HepG2 (cell line): ENCODE data around the gene DNMT3L. TPM values are rescaled to one million over a fixed set of nuclear protein-coding genes. Genes with fewer than 3 reads are reported as not detected.

ENCODE experiments used
- AHR ChIP-seq: IDR thresholded peaks from 2 replicates; pipeline ENCODE4 v1.6.1; 2018; ENCODE audit warnings: missing genetic modification reagents, missing compliant biosample characterization
- BRD4 ChIP-seq: sonication (generic); formaldehyde crosslinking; IDR thresholded peaks from 2 replicates; pipeline ENCODE4 v1.4.0; 2020; ENCODE audit warnings: missing genetic modification reagents
- ERF ChIP-seq: IDR thresholded peaks from 2 replicates; pipeline ENCODE4 v1.6.1; 2018; ENCODE audit warnings: missing biosample characterization, missing genetic modification reagents
- HNRNPH1 ChIP-seq: fragments of 200-400 bp; formaldehyde crosslinking; optimal IDR thresholded peaks from 2 replicates; pipeline ENCODE3; 2017; ENCODE audit warnings: mild to moderate bottlenecking, low read depth, low read length
- KDM2A ChIP-seq: sonication (generic); formaldehyde crosslinking; IDR thresholded peaks from 2 replicates; pipeline ENCODE4 v1.4.0; 2020; ENCODE audit warnings: low read depth, missing genetic modification reagents, borderline replicate concordance
- NR2F6 ChIP-seq, 2 experiments: IDR thresholded peaks; 2 replicates each; pipeline ENCODE4 v1.6.1; 2016; ENCODE audit warnings: antibody characterized with exemption in 1 of 2, mild to moderate bottlenecking in 1 of 2
- POLR2A ChIP-seq, 2 experiments: IDR thresholded peaks; 2 replicates each; pipeline ENCODE4 v1.6.1; 2011; ENCODE audit warnings: low read depth in 2 of 2, low read length in 2 of 2, mild to moderate bottlenecking in 1 of 2, moderate library complexity in 1 of 2; ENCODE audit not compliant: insufficient read depth in 1 of 2
- SAFB2 ChIP-seq: sonication (generic); formaldehyde crosslinking; IDR thresholded peaks from 2 replicates; pipeline ENCODE4 v1.5.1; 2020; ENCODE audit warnings: missing genetic modification reagents, low read depth, mild to moderate bottlenecking, borderline replicate concordance
- SMAD9 ChIP-seq: sonication (generic); formaldehyde crosslinking; IDR thresholded peaks from 2 replicates; pipeline ENCODE4 v1.5.1; 2020; ENCODE audit warnings: mild to moderate bottlenecking, missing genetic modification reagents
- SPEN ChIP-seq: sonication (generic); formaldehyde crosslinking; IDR thresholded peaks from 2 replicates; pipeline ENCODE4 v1.5.1; 2020; ENCODE audit warnings: low read depth, mild to moderate bottlenecking, missing genetic modification reagents
- TCF12 ChIP-seq, 2 experiments: fragments of 450-650 bp in 1 of 2; sonication (generic) in 1 of 2; formaldehyde crosslinking in 1 of 2; IDR thresholded peaks; 2 replicates each; pipeline versions ENCODE4 v1.6.1 to v1.8.0; 2017 to 2022; ENCODE audit warnings: antibody characterized with exemption in 1 of 2, mild to moderate bottlenecking in 1 of 2, missing genetic modification reagents in 1 of 2, moderate library complexity in 1 of 2
- U2AF1 ChIP-seq: fragments of 200-400 bp; formaldehyde crosslinking; optimal IDR thresholded peaks from 2 replicates; pipeline ENCODE3; 2017; ENCODE audit warnings: mild to moderate bottlenecking, low read depth, low read length
- ZHX2 ChIP-seq, 2 experiments: sonication (generic) in 1 of 2; formaldehyde crosslinking in 1 of 2; IDR thresholded peaks; 2 replicates each; pipeline versions ENCODE4 v1.6.1 to v1.9.0; 2014 to 2022; ENCODE audit warnings: antibody characterized with exemption in 1 of 2, borderline replicate concordance in 1 of 2, inconsistent platforms in 1 of 2, low read depth in 1 of 2, missing genetic modification reagents in 1 of 2
- ZNF263 ChIP-seq: sonication (generic); formaldehyde crosslinking; IDR thresholded peaks from 2 replicates; pipeline ENCODE4 v1.4.0; 2020; ENCODE audit warnings: missing genetic modification reagents
- ZNF770 ChIP-seq: sonication (generic); formaldehyde crosslinking; IDR thresholded peaks from 2 replicates; pipeline ENCODE4 v1.5.0; 2020; ENCODE audit warnings: mild to moderate bottlenecking, missing genetic modification reagents
- polyA plus RNA-seq, 8 experiments: library from polyadenylated mRNA; depleted of rRNA in 3 of 8; stranded (reverse) in 7 of 8; unstranded in 1 of 8; fragments of >200 nt; fragmentation: Illumina TruSeq in 4 of 8; extraction: Trizol in 4 of 8; gene quantifications; 2 replicates each; pipeline versions ENCODE4 v1.2.1 to v1.2.3, GENCODE V29; 2011 to 2016; ENCODE audit warnings: low read depth in 4 of 8, missing spikeins in 1 of 8, mixed read lengths in 1 of 8; ENCODE audit not compliant: insufficient read depth in 1 of 8
- total RNA-seq, 5 experiments: library from RNA; depleted of rRNA; stranded (reverse); fragments of >200 nt; fragmentation: Illumina TruSeq; extraction: Trizol; gene quantifications; 2 replicates each; pipeline ENCODE4 v1.2.3, GENCODE V29; 2016; ENCODE audit warnings: low read depth in 1 of 5
- TF ChIP-seq, protein P1 (sequence below): sonication (generic); formaldehyde crosslinking; IDR thresholded peaks from 2 replicates; pipeline ENCODE4 v1.5.0; 2020; ENCODE audit warnings: mild to moderate bottlenecking, missing genetic modification reagents, moderate library complexity

Gene DNMT3L
- total and polyA plus RNA-seq, 2 of the 13 experiments (the other 11 are each of a cell fraction or from before 2014, with no cell fraction given): 0.75 to 1.7 TPM

GRCh38 chr21:44297525-44298290 lies 36.0 kb upstream of the DNMT3L start (continued):
- TF ChIP-seq, protein P1, sequence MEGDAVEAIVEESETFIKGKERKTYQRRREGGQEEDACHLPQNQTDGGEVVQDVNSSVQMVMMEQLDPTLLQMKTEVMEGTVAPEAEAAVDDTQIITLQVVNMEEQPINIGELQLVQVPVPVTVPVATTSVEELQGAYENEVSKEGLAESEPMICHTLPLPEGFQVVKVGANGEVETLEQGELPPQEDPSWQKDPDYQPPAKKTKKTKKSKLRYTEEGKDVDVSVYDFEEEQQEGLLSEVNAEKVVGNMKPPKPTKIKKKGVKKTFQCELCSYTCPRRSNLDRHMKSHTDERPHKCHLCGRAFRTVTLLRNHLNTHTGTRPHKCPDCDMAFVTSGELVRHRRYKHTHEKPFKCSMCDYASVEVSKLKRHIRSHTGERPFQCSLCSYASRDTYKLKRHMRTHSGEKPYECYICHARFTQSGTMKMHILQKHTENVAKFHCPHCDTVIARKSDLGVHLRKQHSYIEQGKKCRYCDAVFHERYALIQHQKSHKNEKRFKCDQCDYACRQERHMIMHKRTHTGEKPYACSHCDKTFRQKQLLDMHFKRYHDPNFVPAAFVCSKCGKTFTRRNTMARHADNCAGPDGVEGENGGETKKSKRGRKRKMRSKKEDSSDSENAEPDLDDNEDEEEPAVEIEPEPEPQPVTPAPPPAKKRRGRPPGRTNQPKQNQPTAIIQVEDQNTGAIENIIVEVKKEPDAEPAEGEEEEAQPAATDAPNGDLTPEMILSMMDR (CRISPR knock-in tag): peak; percentile 93
- TF ChIP-seq ZNF263 (peak; percentile 45; the same call in 1 of the 2 replicates), SMAD9 (CRISPR knock-in tag) (no peak), ZNF770 (CRISPR knock-in tag) (no peak), U2AF1 (no peak), KDM2A (CRISPR knock-in tag) (0 out of 2 replicates have a peak, but pooled peaks have one; percentile 22), POLR2A (IDR thresholded peaks at IDR 0.05; ENCODE audit: insufficient read depth in 1 of 2, low read depth in 2 of 2, low read length in 2 of 2) (no peak), HNRNPH1 (no peak), TCF12 (IDR thresholded peaks at IDR 0.05) (no peak), TCF12 (CRISPR knock-in tag; IDR thresholded peaks at IDR 0.05) (no peak), ERF (CRISPR knock-in tag) (0 out of 2 replicates have a peak, but pooled peaks have one; percentile 31), SAFB2 (CRISPR knock-in tag) (0 out of 2 replicates have a peak, but pooled peaks have one; percentile 31), AHR (CRISPR knock-in tag) (0 out of 2 replicates have a peak, but pooled peaks have one; percentile 41), SPEN (CRISPR knock-in tag) (0 out of 2 replicates have a peak, but pooled peaks have one; percentile 25), NR2F6 (IDR thresholded peaks at IDR 0.05) (no peak), NR2F6 (CRISPR knock-in tag; IDR thresholded peaks at IDR 0.05) (0 out of 2 replicates have a peak, but pooled peaks have one; percentile 20), ZHX2 (IDR thresholded peaks at IDR 0.05; ENCODE audit: low read depth) (no peak), ZHX2 (CRISPR knock-in tag; IDR thresholded peaks at IDR 0.05; ENCODE audit: borderline replicate concordance) (0 out of 2 replicates have a peak, but pooled peaks have one; percentile 28), BRD4 (CRISPR knock-in tag) (no peak)
